Bronchial epithelial cell (primary cell): ENCODE data around the gene TPST2. TPM values are rescaled to one million over a fixed set of nuclear protein-coding genes. Genes with fewer than 3 reads are reported as not detected.

ENCODE experiments used
- DNase-seq: peaks from one replicate; pipeline ENCODE4 v3.0.0-alpha.2; 2010; ENCODE audit warnings: low read depth
- FAIRE-seq: peaks from 2 replicates; lab custom pipeline; 2011; peaks lifted over from hg19 to GRCh38; lab: Jason Lieb, UNC
- H3K27me3 ChIP-seq: 2 replicates; pipeline ENCODE4 v1.5.1; 2011; ENCODE audit warnings: low read length; ENCODE audit not compliant: control insufficient read depth, insufficient read depth
- H3K36me3 ChIP-seq: 2 replicates; pipeline ENCODE4 v1.5.1; 2011; ENCODE audit warnings: low read length; ENCODE audit not compliant: control insufficient read depth, insufficient read depth
- H3K4me3 ChIP-seq: 2 replicates; pipeline ENCODE4 v1.5.1; 2011; ENCODE audit warnings: mild to moderate bottlenecking, low read depth, low read length, control low read depth
- CTCF ChIP-seq: IDR thresholded peaks from 2 replicates; pipeline ENCODE4 v1.5.1; 2011; ENCODE audit warnings: mild to moderate bottlenecking, moderate library complexity, low read length, control low read depth, inconsistent platforms; ENCODE audit not compliant: insufficient read depth, severe bottlenecking
- total RNA-seq: library from RNA; depleted of rRNA; stranded (reverse); fragments of >200 nt; gene quantifications from 2 replicates; pipeline ENCODE4 v1.2.1, GENCODE V29; 2014

The TPST2 gene
- total RNA-seq, 1 donor from 2014 or later, result 18.4 TPM

- Histone ChIP-seq H3K27me3 (no peaks in the 10 kb centered on the region), H3K4me3 (no peak overlapping the region), H3K36me3 (peaks cover 11% of the 10 kb centered on the region)
- DNase-seq (no peak), FAIRE-seq (no peak)
- no peak for TF ChIP-seq CTCF
Measured at GRCh38 chr22:26527574-26528465, 62.1 kb downstream of the TPST2 start.

DNA sequence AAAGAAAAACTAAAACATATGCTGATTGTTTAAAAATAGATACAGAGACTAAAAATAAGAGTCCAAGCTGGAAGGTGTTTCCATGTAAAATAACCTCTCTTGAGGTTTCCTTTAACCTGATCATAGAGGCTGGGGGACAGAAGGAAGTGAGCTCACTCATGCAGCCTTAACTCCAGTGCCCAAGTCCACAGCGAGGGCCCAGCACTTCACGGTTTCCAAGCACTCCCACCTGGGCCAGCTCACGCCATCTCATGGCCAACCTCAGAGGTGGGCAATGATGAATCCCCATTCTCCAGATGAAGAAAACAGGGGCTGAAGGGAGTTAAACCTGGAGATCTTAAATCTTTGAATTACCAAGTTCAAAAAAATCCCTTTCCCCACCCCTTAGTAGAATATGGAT lies 62.8 kb downstream of the TPST2 start:
- Histone ChIP-seq H3K4me3 (no peak overlapping the region), H3K27me3 (no peaks in the 10 kb centered on the region), H3K36me3 (peaks cover 11% of the 10 kb centered on the region)
- TF ChIP-seq CTCF, result no peak
- FAIRE-seq, result no peak
- DNase-seq, result no peak

DNA sequence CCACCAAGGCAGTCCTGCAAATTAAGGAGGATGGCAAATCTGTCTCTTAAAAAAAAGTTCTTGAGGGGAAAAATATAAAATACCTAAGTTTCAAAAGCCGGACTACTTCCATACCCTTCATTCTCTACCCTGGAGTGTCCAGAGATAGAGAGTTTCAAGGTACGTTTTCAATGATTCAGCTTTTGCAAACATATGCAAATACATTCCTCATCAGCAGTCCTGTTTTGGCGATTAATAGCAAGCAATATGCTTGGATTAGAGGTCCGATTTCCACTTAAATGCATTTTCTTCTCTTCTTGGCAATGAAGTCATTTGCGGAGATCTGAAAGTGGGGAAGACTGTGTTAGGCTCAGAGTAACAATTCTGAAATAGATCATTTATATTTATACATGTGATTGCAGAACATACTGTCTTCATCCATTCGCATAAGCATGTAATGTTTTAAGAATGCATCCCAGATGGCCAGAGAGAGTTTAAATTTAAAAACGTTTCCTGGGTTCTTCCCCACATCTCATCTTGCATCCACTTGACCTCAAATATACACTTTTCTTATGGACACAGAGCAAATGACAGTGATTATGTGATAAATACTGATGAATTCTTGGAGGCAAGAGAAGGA lies 63.9 kb downstream of the TPST2 start:
- peaks cover 7% of the 10 kb centered on the region for H3K36me3 ChIP-seq
- DNase-seq (no peak), FAIRE-seq (no peak)
- no peaks in the 10 kb centered on the region for H3K27me3 ChIP-seq
- TF ChIP-seq CTCF, result no peak
- no peak overlapping the region for H3K4me3 ChIP-seq

DNA sequence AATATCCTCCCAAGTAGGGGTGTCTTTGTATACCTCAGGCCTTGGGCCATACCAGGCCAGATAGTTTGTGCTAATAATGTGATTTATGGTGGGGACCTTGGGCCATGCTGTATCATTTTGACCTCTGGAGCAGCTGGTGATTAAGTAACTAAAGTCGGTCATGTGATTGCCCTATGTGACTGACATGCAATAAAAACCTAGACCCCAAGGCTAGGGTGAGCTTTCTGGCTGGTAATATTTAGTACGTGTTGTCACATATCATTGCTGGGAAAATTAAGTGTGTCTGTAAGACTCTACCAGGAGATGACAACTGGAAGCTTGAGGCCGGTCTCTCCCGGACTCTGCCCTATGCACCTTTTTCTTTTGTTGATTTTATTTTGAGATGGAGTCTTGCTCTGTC lies 65.1 kb downstream of the TPST2 start:
- TF ChIP-seq CTCF, result no peak
- no peak overlapping the region for H3K4me3 ChIP-seq
- DNase-seq, result no peak
- H3K27me3 ChIP-seq, result no peaks in the 10 kb centered on the region
- FAIRE-seq, result no peak
- H3K36me3 ChIP-seq, result peaks cover 7% of the 10 kb centered on the region

DNA sequence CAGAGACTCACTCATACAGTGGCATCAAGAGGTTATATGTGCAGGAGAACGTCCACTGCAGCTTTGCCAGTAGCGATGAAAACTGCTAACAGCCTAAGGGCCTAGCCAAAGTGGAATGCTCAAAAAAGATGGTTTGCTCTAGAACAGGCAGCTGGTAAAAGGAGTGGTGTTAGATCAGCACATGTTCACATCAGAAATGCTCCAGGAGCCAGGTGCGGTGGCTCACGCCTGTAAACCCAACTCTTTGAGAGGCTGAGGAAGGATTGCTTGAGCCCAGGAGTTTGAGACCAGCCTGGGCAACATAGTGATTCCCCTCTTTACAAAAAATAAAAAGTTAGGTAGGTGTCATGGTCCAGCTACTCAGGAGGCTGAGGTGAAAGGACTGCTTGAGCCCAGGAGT lies 67.3 kb downstream of the TPST2 start:
- Histone ChIP-seq H3K27me3 (no peaks in the 10 kb centered on the region), H3K4me3 (no peak overlapping the region), H3K36me3 (peaks cover 4% of the 10 kb centered on the region)
- DNase-seq (no peak), FAIRE-seq (no peak)
- TF ChIP-seq CTCF, result no peak
